HG02885 (cell line): ENCODE results near the gene LY6G5B.

ENCODE experiments used
- ATAC-seq: cut with Tn5 transposase; IDR thresholded peaks from one replicate; pipeline ENCODE4 v1.9.1; 2021; ENCODE audit warnings: mild to moderate bottlenecking; ENCODE audit not compliant: unreplicated experiment, poor library complexity

Gene LY6G5B

GRCh38 chr6:31662124-31662723, 7.6 kb upstream of the LY6G5B start:
- ATAC-seq = no peak

- no peak for ATAC-seq
Measured at GRCh38 chr6:31663126-31663960, 6.4 kb upstream of the LY6G5B start.

- ATAC-seq = no peak
Measured at GRCh38 chr6:31663961-31664789, 5.6 kb upstream of the LY6G5B start.

GRCh38 chr6:31664790-31665500, 4.8 kb upstream of the LY6G5B start, which contains the start of gene GPANK1:
Gene GPANK1 (minus strand): TSS chr6:31664997. CDS start chr6:31664478, 519 bp downstream.
- peak; percentile 34 for ATAC-seq

- ATAC-seq = peak; percentile 84
Measured at GRCh38 chr6:31665501-31666336, 4.1 kb upstream of the LY6G5B start, which contains the start of gene CSNK2B. Gene CSNK2B (plus strand): TSS chr6:31666080. CDS start chr6:31666832, 752 bp downstream.

GRCh38 chr6:31666337-31666965, 3.3 kb upstream of the LY6G5B start:
- ATAC-seq = no peak

GRCh38 chr6:31676322-31676903, 6.6 kb downstream of the LY6G5B start:
- no peak for ATAC-seq

- ATAC-seq = no peak
Measured at GRCh38 chr6:31676904-31677303, 7.1 kb downstream of the LY6G5B start.

GRCh38 chr6:31677955-31678354, 8.2 kb downstream of the LY6G5B start:
- no peak for ATAC-seq

GRCh38 chr6:31680226-31681134, 10.7 kb downstream of the LY6G5B start, which contains the start of gene LY6G5C:
Gene LY6G5C (minus strand): TSS chr6:31681067. CDS start chr6:31680373, 694 bp downstream.
- peak; percentile 51 for ATAC-seq

GRCh38 chr6:31681135-31681671, 11.4 kb downstream of the LY6G5B start:
- ATAC-seq = no peak

- no peak for ATAC-seq
Measured at GRCh38 chr6:31683591-31683990, 13.8 kb downstream of the LY6G5B start.

- ATAC-seq = no peak
Measured at GRCh38 chr6:31686483-31686882, 16.7 kb downstream of the LY6G5B start.

GRCh38 chr6:31687321-31687720, 17.5 kb downstream of the LY6G5B start:
- ATAC-seq = no peak

- no peak for ATAC-seq
Measured at GRCh38 chr6:31687860-31688693, 18.3 kb downstream of the LY6G5B start.
